ENCODE measurements around the gene CLMP.

DNA sequence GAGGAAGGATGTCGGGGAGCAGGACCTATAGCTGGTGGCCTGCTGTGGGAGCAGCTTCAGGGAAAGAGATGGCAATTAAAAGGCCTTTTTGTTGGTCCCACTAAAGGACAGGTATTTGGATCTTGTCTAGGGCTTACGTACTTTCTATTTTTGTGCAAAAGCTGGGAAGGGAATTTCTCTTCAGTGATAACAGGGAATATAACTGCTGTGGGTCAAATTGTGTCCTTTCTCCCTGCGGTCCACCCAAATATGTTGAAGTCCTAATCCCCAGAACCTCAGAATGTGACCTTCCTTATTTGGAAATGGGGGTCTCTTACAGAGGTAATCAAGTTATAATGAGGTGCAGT lies 147.1 kb downstream of the CLMP start:
- TF ChIP-seq CTCF (IDR thresholded peaks at IDR 0.05; ENCODE audit: low read depth, low read length, missing input control) (no peak), GABPA (IDR thresholded peaks at IDR 0.05 in 1 of 2, conservative IDR thresholded peaks at IDR 0.05 in 1 of 2) (no peak), EGR1 (IDR thresholded peaks at IDR 0.05; ENCODE audit: low read depth in 2 of 2) (no peak), REST (IDR thresholded peaks at IDR 0.05) (no peak), SP1 (IDR thresholded peaks at IDR 0.05) (no peak), TAF1 (conservative IDR thresholded peaks at IDR 0.05) (no peak)
- TF ChIP-seq, protein P1, sequence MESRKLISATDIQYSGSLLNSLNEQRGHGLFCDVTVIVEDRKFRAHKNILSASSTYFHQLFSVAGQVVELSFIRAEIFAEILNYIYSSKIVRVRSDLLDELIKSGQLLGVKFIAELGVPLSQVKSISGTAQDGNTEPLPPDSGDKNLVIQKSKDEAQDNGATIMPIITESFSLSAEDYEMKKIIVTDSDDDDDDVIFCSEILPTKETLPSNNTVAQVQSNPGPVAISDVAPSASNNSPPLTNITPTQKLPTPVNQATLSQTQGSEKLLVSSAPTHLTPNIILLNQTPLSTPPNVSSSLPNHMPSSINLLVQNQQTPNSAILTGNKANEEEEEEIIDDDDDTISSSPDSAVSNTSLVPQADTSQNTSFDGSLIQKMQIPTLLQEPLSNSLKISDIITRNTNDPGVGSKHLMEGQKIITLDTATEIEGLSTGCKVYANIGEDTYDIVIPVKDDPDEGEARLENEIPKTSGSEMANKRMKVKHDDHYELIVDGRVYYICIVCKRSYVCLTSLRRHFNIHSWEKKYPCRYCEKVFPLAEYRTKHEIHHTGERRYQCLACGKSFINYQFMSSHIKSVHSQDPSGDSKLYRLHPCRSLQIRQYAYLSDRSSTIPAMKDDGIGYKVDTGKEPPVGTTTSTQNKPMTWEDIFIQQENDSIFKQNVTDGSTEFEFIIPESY (IDR thresholded peaks at IDR 0.05): no peak
